HepG2 (cell line): Measurements from ENCODE around the gene KIF3A. TPM values are rescaled to one million over a fixed set of nuclear protein-coding genes. Genes with fewer than 3 reads are reported as not detected.

ENCODE experiments used
- ATAC-seq: fragments of 200-7000 bp; cut with Tn5 transposase; 3 replicates; pipeline ENCODE4 v1.9.1; 2020; ENCODE audit warnings: mild to moderate bottlenecking, moderate library complexity
- BruUV-seq: library from RNA; stranded (reverse); fragments of 400-500 nt; replicated peaks from 2 replicates; lab custom pipeline; 2021; lab: Mats Ljungman, UMichigan
- CTCF ChIA-PET: fragments of 300-600 bp; formaldehyde crosslinking; extraction: SDS; loops from one replicate; lab custom pipeline; 2021; ENCODE audit warnings: low total read pairs, inconsistent platforms, low intra/inter-chr PET ratio; lab: Yijun Ruan, JAX
- POLR2A ChIA-PET: fragments of 350-600 bp; sonication (Branson Sonifier 250); formaldehyde crosslinking; loops from one replicate; lab custom pipeline; 2020; ENCODE audit warnings: antibody characterized with exemption, inconsistent platforms; lab: Yijun Ruan, JAX
- DNase-seq: peaks from one replicate; pipeline ENCODE4 v3.0.0-alpha.2; 2015; ENCODE audit warnings: low spot score
- FAIRE-seq: peaks from 3 replicates; lab custom pipeline; 2011; peaks lifted over from hg19 to GRCh38; lab: Jason Lieb, UNC
- H2AFZ ChIP-seq: one replicate; pipeline ENCODE4 v1.6.1; 2011; ENCODE audit warnings: low read length, inconsistent platforms
- H3K27ac ChIP-seq: fragments of 300-600 bp; 3 replicates; pipeline ENCODE4 v1.8.0; 2011; ENCODE audit warnings: mixed run types, mild to moderate bottlenecking, mixed read lengths, low read length, inconsistent platforms; ENCODE audit not compliant: insufficient read depth; ENCODE audit errors: extremely low read length
- H3K27me3 ChIP-seq, 2 experiments: fragments of 200-600 bp in 1 of 2; 2 replicates in 1 of 2; 3 replicates in 1 of 2; pipeline versions ENCODE4 v1.6.0 to v1.8.0; 2011; ENCODE audit warnings: low read length in 2 of 2, mild to moderate bottlenecking in 2 of 2, moderate library complexity in 2 of 2, inconsistent platforms in 1 of 2; ENCODE audit not compliant: insufficient read depth in 2 of 2, control insufficient read depth in 1 of 2
- H3K36me3 ChIP-seq, 2 experiments: fragments of 200-600 bp in 1 of 2; replicated peaks in 1 of 2; 2 replicates in 1 of 2; 3 replicates in 1 of 2; pipeline versions ENCODE4 v1.5.1 to v1.8.0; 2011; ENCODE audit warnings: low read length in 2 of 2, inconsistent platforms in 1 of 2; ENCODE audit not compliant: insufficient read depth in 2 of 2, control insufficient read depth in 1 of 2
- H3K4me1 ChIP-seq: 2 replicates; pipeline ENCODE4 v1.5.1; 2012; ENCODE audit warnings: low read length, inconsistent platforms; ENCODE audit not compliant: insufficient read depth
- H3K4me2 ChIP-seq: 2 replicates; pipeline ENCODE4 v1.6.0; 2011; ENCODE audit warnings: low read depth, low read length, inconsistent platforms
- H3K4me3 ChIP-seq, 3 experiments: fragments of 200-600 bp in 1 of 3; sonication (generic), shearing (Covaris generic) in 1 of 3; replicated peaks in 1 of 3; 2 replicates each; pipeline ENCODE4 v1.5.1; 2011 to 2016; ENCODE audit warnings: low read length in 3 of 3, inconsistent platforms in 2 of 3, low read depth in 2 of 3, mild to moderate bottlenecking in 2 of 3, control low read depth in 1 of 3, mixed read lengths in 1 of 3; ENCODE audit not compliant: insufficient read depth in 1 of 3
- H3K79me2 ChIP-seq: one replicate; pipeline ENCODE4 v1.6.1; 2011; ENCODE audit warnings: low read length, inconsistent platforms; ENCODE audit not compliant: insufficient read depth
- H3K9ac ChIP-seq: 2 replicates; pipeline ENCODE4 v1.6.0; 2011; ENCODE audit warnings: mild to moderate bottlenecking, low read depth, low read length, inconsistent platforms; ENCODE audit not compliant: insufficient read depth
- H3K9me3 ChIP-seq: 2 replicates; pipeline ENCODE4 v1.5.1; 2012; ENCODE audit warnings: mild to moderate bottlenecking, low read length
- H4K20me1 ChIP-seq: 2 replicates; pipeline ENCODE4 v1.6.0; 2011; ENCODE audit warnings: inconsistent platforms, mild to moderate bottlenecking, low read length, moderate library complexity; ENCODE audit not compliant: insufficient read depth
- DZIP1 ChIP-seq: sonication (generic); formaldehyde crosslinking; IDR thresholded peaks from 2 replicates; pipeline ENCODE4 v1.5.0; 2020; ENCODE audit warnings: mild to moderate bottlenecking, missing genetic modification reagents
- HOXA9 ChIP-seq: sonication (generic); formaldehyde crosslinking; IDR thresholded peaks from 2 replicates; pipeline ENCODE4 v1.8.1; 2022; ENCODE audit warnings: missing genetic modification reagents, mild to moderate bottlenecking, moderate library complexity, borderline replicate concordance
- KLF9 ChIP-seq: IDR thresholded peaks from 2 replicates; pipeline ENCODE4 v1.6.1; 2016; ENCODE audit warnings: low read depth
- RCOR2 ChIP-seq: IDR thresholded peaks from 2 replicates; pipeline ENCODE4 v1.6.1; 2016; ENCODE audit warnings: missing biosample characterization, missing genetic modification reagents
- SATB2 ChIP-seq: sonication (generic); formaldehyde crosslinking; IDR thresholded peaks from 2 replicates; pipeline ENCODE4 v1.5.0; 2020; ENCODE audit warnings: missing genetic modification reagents
- SUZ12 ChIP-seq: fragments of 150-350 bp; IDR thresholded peaks from 2 replicates; pipeline ENCODE4 v1.6.1; 2014; ENCODE audit warnings: low read depth, low read length
- ZBTB25 ChIP-seq: IDR thresholded peaks from 2 replicates; pipeline ENCODE4 v1.6.1; 2018; ENCODE audit warnings: missing genetic modification reagents
- ZBTB44 ChIP-seq: sonication (generic); formaldehyde crosslinking; IDR thresholded peaks from 2 replicates; pipeline ENCODE4 v1.4.0; 2020; ENCODE audit warnings: missing genetic modification reagents
- ZBTB8A ChIP-seq: sonication (generic); formaldehyde crosslinking; IDR thresholded peaks from 2 replicates; pipeline ENCODE4 v1.4.0; 2020; ENCODE audit warnings: mild to moderate bottlenecking, low read depth, missing genetic modification reagents, borderline replicate concordance
- ZNF224 ChIP-seq: sonication (generic); formaldehyde crosslinking; IDR thresholded peaks from 2 replicates; pipeline ENCODE4 v1.5.0; 2020; ENCODE audit warnings: mild to moderate bottlenecking, missing genetic modification reagents
- ZNF570 ChIP-seq: sonication (generic); formaldehyde crosslinking; IDR thresholded peaks from 2 replicates; pipeline ENCODE4 v1.4.0; 2020; ENCODE audit warnings: mild to moderate bottlenecking, missing genetic modification reagents, borderline replicate concordance
- ZNF773 ChIP-seq: sonication (generic); formaldehyde crosslinking; IDR thresholded peaks from 2 replicates; pipeline ENCODE4 v1.4.0; 2020; ENCODE audit warnings: missing genetic modification reagents, borderline replicate concordance
- ZNF784 ChIP-seq: sonication (generic); formaldehyde crosslinking; IDR thresholded peaks from 2 replicates; pipeline ENCODE4 v1.5.1; 2020; ENCODE audit warnings: missing genetic modification reagents, mild to moderate bottlenecking, borderline replicate concordance
- ZSCAN21 ChIP-seq: sonication (generic); formaldehyde crosslinking; IDR thresholded peaks from 2 replicates; pipeline ENCODE4 v1.8.0; 2022; ENCODE audit warnings: mild to moderate bottlenecking, missing genetic modification reagents, moderate library complexity, borderline replicate concordance
- ZSCAN5A ChIP-seq: sonication (generic); formaldehyde crosslinking; IDR thresholded peaks from 2 replicates; pipeline ENCODE4 v1.8.0; 2022; ENCODE audit warnings: mild to moderate bottlenecking, missing genetic modification reagents, borderline replicate concordance
- WGBS: methylation state at CpG from one replicate; pipeline ENCODE4 v1.1.6; 2017; ENCODE audit warnings: low lambda C conversion rate; 5-methylcytosine and 5-hydroxymethylcytosine counted together
- in situ Hi-C: cut with HindIII; loops from 2 replicates; pipeline ENCODE4 v1.10.0; 2017; ENCODE audit warnings: low pct_unique_long_range_greater_than_20kb; ENCODE audit not compliant: extremely low pct_ligation_motif_present
- intact Hi-C: fragments of 100-400 bp; cut with micrococcal nuclease; formaldehyde crosslinking; loops from one replicate; pipeline ENCODE4 v1.10.0; 2022; ENCODE audit not compliant: unreplicated experiment
- polyA plus RNA-seq, 8 experiments: library from polyadenylated mRNA; depleted of rRNA in 3 of 8; stranded (reverse) in 7 of 8; unstranded in 1 of 8; fragments of >200 nt; fragmentation: Illumina TruSeq in 4 of 8; extraction: Trizol in 4 of 8; gene quantifications; 2 replicates each; pipeline versions ENCODE4 v1.2.1 to v1.2.3, GENCODE V29; 2011 to 2016; ENCODE audit warnings: low read depth in 4 of 8, missing spikeins in 1 of 8, mixed read lengths in 1 of 8; ENCODE audit not compliant: insufficient read depth in 1 of 8
- total RNA-seq, 5 experiments: library from RNA; depleted of rRNA; stranded (reverse); fragments of >200 nt; fragmentation: Illumina TruSeq; extraction: Trizol; gene quantifications; 2 replicates each; pipeline ENCODE4 v1.2.3, GENCODE V29; 2016; ENCODE audit warnings: low read depth in 1 of 5

Gene KIF3A
- total and polyA plus RNA-seq, 2 of the 13 experiments (the other 11 are each of a cell fraction or from before 2014, with no cell fraction given) = 2.3 to 8.4 TPM

- Histone ChIP-seq H3K4me1 (peaks cover 39% of the 10 kb centered on the region), H2AFZ (no peak overlapping the region), H3K36me3 (no peaks in the 10 kb centered on the region), H3K9me3 (no peaks in the 10 kb centered on the region), H3K4me2 (no peak overlapping the region), H3K9ac (no peak overlapping the region), H3K79me2 (no peaks in the 10 kb centered on the region), H3K27ac (no peak overlapping the region), H3K27me3 (peaks cover 1 to 21% of the 10 kb centered on the region in 2 experiments; a peak in 4 of 5 replicates), H4K20me1 (no peaks in the 10 kb centered on the region), H3K4me3 (no peak overlapping the region)
- no TSS peak for BruUV-seq
- ChIA-PET CTCF (no interaction called here), POLR2A (interaction anchor here (1.2 kb wide), 1 partner anchor 134 kb away, joined by 3 read pairs; no protein-coding TSS in a partner anchor)
- no peak for TF ChIP-seq ZBTB8A (CRISPR knock-in tag)
- no peak for TF ChIP-seq ZSCAN21 (CRISPR knock-in tag)
- TF ChIP-seq KLF9 (CRISPR knock-in tag) = no peak
- no peak for TF ChIP-seq ZNF773 (CRISPR knock-in tag)
- TF ChIP-seq ZBTB25 (CRISPR knock-in tag) = no peak
- no peak for TF ChIP-seq ZNF224
- no peak for TF ChIP-seq ZNF570 (CRISPR knock-in tag)
- no peak for TF ChIP-seq HOXA9 (CRISPR knock-in tag)
- TF ChIP-seq SATB2 (CRISPR knock-in tag) = no peak
- no peak for TF ChIP-seq SUZ12
- TF ChIP-seq ZSCAN5A = no peak
- TF ChIP-seq RCOR2 = no peak
- TF ChIP-seq DZIP1 (CRISPR knock-in tag) = no peak
- TF ChIP-seq ZBTB44 (CRISPR knock-in tag) = no peak
- no peak for TF ChIP-seq ZNF784 (CRISPR knock-in tag)
- FAIRE-seq = no peak
- intact Hi-C loops = loop anchor here (10.0 kb wide), 1 partner anchor 59 kb away; no protein-coding TSS in a partner anchor
- WGBS = 50% methylated on average over 1 of the region's 1 CpG
- no peak for ATAC-seq
- no peak for DNase-seq
- in situ Hi-C loops = loop anchor here (25.0 kb wide), 1 partner anchor 286 kb away; no protein-coding TSS in a partner anchor
Observed at GRCh38 chr5:132673488-132673887, 63.9 kb downstream of the KIF3A start.
